ENCODE results near the gene RGS21.

Gene RGS21

GRCh38 chr1:192358402-192358801 is 41.6 kb downstream of the RGS21 start:
- TF ChIP-seq EZH2phosphoT487 (IDR thresholded peaks at IDR 0.05; ENCODE audit: borderline replicate concordance, low read length) = no peak
- TF ChIP-seq, protein P1, sequence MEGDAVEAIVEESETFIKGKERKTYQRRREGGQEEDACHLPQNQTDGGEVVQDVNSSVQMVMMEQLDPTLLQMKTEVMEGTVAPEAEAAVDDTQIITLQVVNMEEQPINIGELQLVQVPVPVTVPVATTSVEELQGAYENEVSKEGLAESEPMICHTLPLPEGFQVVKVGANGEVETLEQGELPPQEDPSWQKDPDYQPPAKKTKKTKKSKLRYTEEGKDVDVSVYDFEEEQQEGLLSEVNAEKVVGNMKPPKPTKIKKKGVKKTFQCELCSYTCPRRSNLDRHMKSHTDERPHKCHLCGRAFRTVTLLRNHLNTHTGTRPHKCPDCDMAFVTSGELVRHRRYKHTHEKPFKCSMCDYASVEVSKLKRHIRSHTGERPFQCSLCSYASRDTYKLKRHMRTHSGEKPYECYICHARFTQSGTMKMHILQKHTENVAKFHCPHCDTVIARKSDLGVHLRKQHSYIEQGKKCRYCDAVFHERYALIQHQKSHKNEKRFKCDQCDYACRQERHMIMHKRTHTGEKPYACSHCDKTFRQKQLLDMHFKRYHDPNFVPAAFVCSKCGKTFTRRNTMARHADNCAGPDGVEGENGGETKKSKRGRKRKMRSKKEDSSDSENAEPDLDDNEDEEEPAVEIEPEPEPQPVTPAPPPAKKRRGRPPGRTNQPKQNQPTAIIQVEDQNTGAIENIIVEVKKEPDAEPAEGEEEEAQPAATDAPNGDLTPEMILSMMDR (IDR thresholded peaks at IDR 0.05; ENCODE audit: low read depth, low read length, poor library complexity, severe bottlenecking) = no peak
- no peaks in the 10 kb centered on the region for H3F3A ChIP-seq (ENCODE audit: control insufficient read depth, insufficient read depth)
- no peak overlapping the region for H3K4me3 ChIP-seq (ENCODE audit: low read length)
- H3K27me3 ChIP-seq (ENCODE audit: control insufficient read depth, low read length) = 0 out of 2 replicates have a peak, but pooled peaks cover 3% of the 10 kb centered on the region
- H3K4me1 ChIP-seq (ENCODE audit: control insufficient read depth, low read length) = no peaks in the 10 kb centered on the region
- no peak overlapping the region for H3K4me2 ChIP-seq (ENCODE audit: low read length)
- H3K9me3 ChIP-seq (ENCODE audit: control insufficient read depth, insufficient read depth, low read length) = no peaks in the 10 kb centered on the region
- no peaks in the 10 kb centered on the region for H3K36me3 ChIP-seq (ENCODE audit: control insufficient read depth, low read length)
- no peaks in the 10 kb centered on the region for H3K9me2 ChIP-seq (replicated peaks; ENCODE audit: control insufficient read depth, low read length)
- H3K79me2 ChIP-seq (ENCODE audit: control insufficient read depth, low read length) = no peaks in the 10 kb centered on the region
- H3K27ac ChIP-seq (ENCODE audit: low read depth, low read length) = no peak overlapping the region
- no peaks in the 10 kb centered on the region for H4K20me1 ChIP-seq (ENCODE audit: control insufficient read depth, insufficient read depth, low read depth, low read length)

DNA sequence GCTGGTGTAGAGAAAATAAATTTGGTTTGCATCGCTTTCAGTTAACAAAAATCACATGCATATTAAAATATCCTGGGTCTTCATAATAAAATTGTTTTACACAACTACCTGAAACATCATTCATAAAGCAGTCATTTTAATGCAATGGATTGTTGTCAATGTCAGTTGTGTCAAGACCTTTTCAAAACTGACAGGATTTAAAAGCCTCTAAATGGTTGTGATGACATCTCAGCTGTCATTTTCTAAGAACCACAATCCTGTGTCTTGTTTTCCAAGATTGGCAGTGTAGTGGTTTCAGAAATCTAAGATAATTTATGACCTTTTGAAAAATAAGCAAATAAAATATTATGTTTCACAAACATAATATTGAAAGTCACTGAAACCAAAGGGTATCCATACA is 42.0 kb downstream of the RGS21 start:
- no peaks in the 10 kb centered on the region for H3K79me2 ChIP-seq (ENCODE audit: control insufficient read depth, low read length)
- TF ChIP-seq, protein P1 (IDR thresholded peaks at IDR 0.05; ENCODE audit: low read depth, low read length, poor library complexity, severe bottlenecking) = no peak
- TF ChIP-seq EZH2phosphoT487 (IDR thresholded peaks at IDR 0.05; ENCODE audit: borderline replicate concordance, low read length) = no peak
- no peak overlapping the region for H3K4me2 ChIP-seq (ENCODE audit: low read length)
- H3K9me3 ChIP-seq (ENCODE audit: control insufficient read depth, insufficient read depth, low read length) = no peaks in the 10 kb centered on the region
- no peaks in the 10 kb centered on the region for H4K20me1 ChIP-seq (ENCODE audit: control insufficient read depth, insufficient read depth, low read depth, low read length)
- H3K4me3 ChIP-seq (ENCODE audit: low read length) = no peak overlapping the region
- H3K27me3 ChIP-seq (ENCODE audit: control insufficient read depth, low read length) = 0 out of 2 replicates have a peak, but pooled peaks cover 3% of the 10 kb centered on the region
- no peaks in the 10 kb centered on the region for H3K9me2 ChIP-seq (replicated peaks; ENCODE audit: control insufficient read depth, low read length)
- H3K27ac ChIP-seq (ENCODE audit: low read depth, low read length) = no peak overlapping the region
- H3K4me1 ChIP-seq (ENCODE audit: control insufficient read depth, low read length) = no peaks in the 10 kb centered on the region
- no peaks in the 10 kb centered on the region for H3K36me3 ChIP-seq (ENCODE audit: control insufficient read depth, low read length)
- H3F3A ChIP-seq (ENCODE audit: control insufficient read depth, insufficient read depth) = no peaks in the 10 kb centered on the region

GRCh38 chr1:192363177-192363576 is 46.4 kb downstream of the RGS21 start:
- Histone ChIP-seq H3K4me2 (ENCODE audit: low read length) (no peak overlapping the region), H3K4me3 (ENCODE audit: low read length) (no peak overlapping the region), H4K20me1 (ENCODE audit: control insufficient read depth, insufficient read depth, low read depth, low read length) (no peaks in the 10 kb centered on the region), H3F3A (ENCODE audit: control insufficient read depth, insufficient read depth) (no peaks in the 10 kb centered on the region), H3K4me1 (ENCODE audit: control insufficient read depth, low read length) (no peaks in the 10 kb centered on the region), H3K27ac (ENCODE audit: low read depth, low read length) (no peak overlapping the region), H3K9me3 (ENCODE audit: control insufficient read depth, insufficient read depth, low read length) (no peaks in the 10 kb centered on the region), H3K79me2 (ENCODE audit: control insufficient read depth, low read length) (no peaks in the 10 kb centered on the region), H3K36me3 (ENCODE audit: control insufficient read depth, low read length) (no peaks in the 10 kb centered on the region), H3K27me3 (ENCODE audit: control insufficient read depth, low read length) (0 out of 2 replicates have a peak, but pooled peaks cover 3% of the 10 kb centered on the region), H3K9me2 (replicated peaks; ENCODE audit: control insufficient read depth, low read length) (no peaks in the 10 kb centered on the region)
- TF ChIP-seq, protein P1 (IDR thresholded peaks at IDR 0.05; ENCODE audit: low read depth, low read length, poor library complexity, severe bottlenecking) = no peak
- no peak for TF ChIP-seq EZH2phosphoT487 (IDR thresholded peaks at IDR 0.05; ENCODE audit: borderline replicate concordance, low read length)
